H9 (cell line): Measurements from ENCODE around the gene P3R3URF. TPM values are rescaled to one million over a fixed set of nuclear protein-coding genes. Genes with fewer than 3 reads are reported as not detected.

Source experiments
- DNase-seq: peaks from one replicate; pipeline ENCODE4 v3.0.0-alpha.2; 2017
- H2AFZ ChIP-seq: one replicate; pipeline ENCODE4 v1.6.1; 2013; ENCODE audit warnings: mild to moderate bottlenecking, low read length, control low read depth, moderate library complexity
- H2AK5ac ChIP-seq: 2 replicates; pipeline ENCODE4 v1.6.1; 2013; ENCODE audit warnings: low read length, control low read depth, mixed read lengths; ENCODE audit not compliant: insufficient read length
- H2BK120ac ChIP-seq: one replicate; pipeline ENCODE4 v1.6.1; 2013; ENCODE audit warnings: low read depth, mild to moderate bottlenecking, low read length, control low read depth, inconsistent platforms; ENCODE audit not compliant: poor library complexity, severe bottlenecking
- H2BK12ac ChIP-seq: 2 replicates; pipeline ENCODE4 v1.6.1; 2013; ENCODE audit warnings: low read length, control low read depth, mixed read lengths, low read depth; ENCODE audit not compliant: insufficient read length
- H2BK15ac ChIP-seq: 2 replicates; pipeline ENCODE4 v1.6.1; 2013; ENCODE audit warnings: low read depth, low read length, control low read depth
- H2BK20ac ChIP-seq: one replicate; pipeline ENCODE4 v1.6.1; 2013; ENCODE audit warnings: low read depth, mild to moderate bottlenecking, low read length, control low read depth, inconsistent platforms; ENCODE audit not compliant: poor library complexity, severe bottlenecking
- H2BK5ac ChIP-seq: 2 replicates; pipeline ENCODE4 v1.6.1; 2013; ENCODE audit warnings: low read length, control low read depth, mixed read lengths; ENCODE audit not compliant: insufficient read length
- H3K14ac ChIP-seq: 2 replicates; pipeline ENCODE4 v1.6.1; 2013; ENCODE audit warnings: low read length, control low read depth; ENCODE audit not compliant: insufficient read depth
- H3K18ac ChIP-seq: 2 replicates; pipeline ENCODE4 v1.6.1; 2013; ENCODE audit warnings: low read depth, mild to moderate bottlenecking, mixed read lengths, low read length, control low read depth; ENCODE audit not compliant: insufficient read length
- H3K23ac ChIP-seq: 2 replicates; pipeline ENCODE4 v1.6.1; 2013; ENCODE audit warnings: low read length, control low read depth, mixed read lengths, low read depth; ENCODE audit not compliant: insufficient read length
- H3K23me2 ChIP-seq: 2 replicates; pipeline ENCODE4 v1.6.1; 2013; ENCODE audit warnings: low read depth, mild to moderate bottlenecking, mixed read lengths, low read length, control low read depth; ENCODE audit not compliant: insufficient read length, poor library complexity, severe bottlenecking
- H3K27ac ChIP-seq: 2 replicates; pipeline ENCODE4 v1.5.1; 2013; ENCODE audit warnings: low read length, control low read depth, mixed read lengths, low read depth; ENCODE audit not compliant: insufficient read length
- H3K27me3 ChIP-seq: 2 replicates; pipeline ENCODE4 v1.6.1; 2013; ENCODE audit warnings: low read length, control low read depth, inconsistent platforms; ENCODE audit not compliant: insufficient read depth
- H3K4ac ChIP-seq: 2 replicates; pipeline ENCODE4 v1.6.1; 2013; ENCODE audit warnings: low read depth, mild to moderate bottlenecking, control low read depth, inconsistent platforms, low read length, moderate library complexity
- H3K4me1 ChIP-seq: 2 replicates; pipeline ENCODE4 v1.6.1; 2013; ENCODE audit warnings: low read length, control low read depth, inconsistent platforms; ENCODE audit not compliant: insufficient read depth
- H3K4me2 ChIP-seq: 2 replicates; pipeline ENCODE4 v1.6.1; 2013; ENCODE audit warnings: low read length, control low read depth, mixed read lengths; ENCODE audit not compliant: insufficient read length, insufficient read depth
- H3K56ac ChIP-seq: 2 replicates; pipeline ENCODE4 v1.6.1; 2013; ENCODE audit warnings: low read depth, mild to moderate bottlenecking, mixed read lengths, low read length, control low read depth; ENCODE audit not compliant: insufficient read length
- H3K79me1 ChIP-seq: 2 replicates; pipeline ENCODE4 v1.6.1; 2013; ENCODE audit warnings: low read depth, mild to moderate bottlenecking, moderate library complexity, low read length, control low read depth, inconsistent platforms; ENCODE audit not compliant: insufficient read depth, poor library complexity, severe bottlenecking
- H3K79me2 ChIP-seq: 2 replicates; pipeline ENCODE4 v1.6.1; 2013; ENCODE audit warnings: low read length, control low read depth, inconsistent platforms; ENCODE audit not compliant: insufficient read depth
- H3K9ac ChIP-seq: 2 replicates; pipeline ENCODE4 v1.6.1; 2013; ENCODE audit warnings: low read length, control low read depth, mixed read lengths; ENCODE audit not compliant: insufficient read length; ENCODE audit errors: extremely low read depth
- H3K9me3 ChIP-seq: one replicate; pipeline ENCODE4 v1.6.1; 2013; ENCODE audit warnings: low read depth, low read length, inconsistent platforms; ENCODE audit not compliant: control insufficient read depth
- H3T11ph ChIP-seq: one replicate; pipeline ENCODE4 v1.6.1; 2013; ENCODE audit warnings: mild to moderate bottlenecking, low read length, control low read depth, inconsistent platforms
- H4K20me1 ChIP-seq: one replicate; pipeline ENCODE4 v1.6.1; 2013; ENCODE audit not compliant: control insufficient read depth, insufficient read length, insufficient read depth
- H4K5ac ChIP-seq: 2 replicates; pipeline ENCODE4 v1.6.1; 2013; ENCODE audit warnings: low read depth, mild to moderate bottlenecking, mixed read lengths, low read length, control low read depth; ENCODE audit not compliant: insufficient read length
- H4K8ac ChIP-seq: replicated peaks from 2 replicates; pipeline ENCODE4 v1.6.1; 2013; ENCODE audit warnings: low read length, control low read depth, mixed read lengths, low read depth; ENCODE audit not compliant: insufficient read length
- H4K91ac ChIP-seq: 2 replicates; pipeline ENCODE4 v1.6.1; 2013; ENCODE audit warnings: low read depth, mild to moderate bottlenecking, moderate library complexity, mixed read lengths, low read length, control low read depth; ENCODE audit not compliant: insufficient read length
- H3K27ac Mint-ChIP-seq, 3 experiments: 2 replicates in 2 of 3; 3 replicates in 1 of 3; pipeline ENCODE4 v1.8.0; 2020 to 2021; ENCODE audit warnings: mixed read lengths in 3 of 3, mild to moderate bottlenecking in 1 of 3, moderate library complexity in 1 of 3
- H3K27me3 Mint-ChIP-seq: 2 replicates; pipeline ENCODE4 v1.8.0; 2021; ENCODE audit warnings: low read depth, mild to moderate bottlenecking, moderate library complexity, mixed read lengths
- H3K36me3 Mint-ChIP-seq, 3 experiments: 2 replicates in 2 of 3; 3 replicates in 1 of 3; pipeline ENCODE4 v1.8.0; 2020 to 2021; ENCODE audit warnings: low read depth in 3 of 3, mixed read lengths in 3 of 3; ENCODE audit not compliant: insufficient read depth in 1 of 3
- H3K4me1 Mint-ChIP-seq, 2 experiments: 2 replicates each; pipeline ENCODE4 v1.8.0; 2020; ENCODE audit warnings: mixed read lengths in 2 of 2
- H3K4me3 Mint-ChIP-seq, 2 experiments: 2 replicates in 1 of 2; 3 replicates in 1 of 2; pipeline ENCODE4 v1.8.0; 2020 to 2021; ENCODE audit warnings: mild to moderate bottlenecking in 2 of 2, mixed read lengths in 2 of 2, moderate library complexity in 1 of 2
- H3K9me3 Mint-ChIP-seq, 2 experiments: 2 replicates in 1 of 2; 3 replicates in 1 of 2; pipeline ENCODE4 v1.8.0; 2020; ENCODE audit warnings: mild to moderate bottlenecking in 2 of 2, mixed read lengths in 2 of 2, moderate library complexity in 1 of 2
- CTCF ChIP-seq: fragments of 200-600 bp; sonication (generic); conservative IDR thresholded peaks from 3 replicates; pipeline ENCODE4 v1.8.0; 2021; ENCODE audit warnings: antibody characterized with exemption, mild to moderate bottlenecking
- total RNA-seq: library from RNA; stranded (reverse); gene quantifications from 2 replicates; pipeline ENCODE4 v1.2.1, GENCODE V29; 2021

The P3R3URF gene
- total RNA-seq, 1 experiment from 2014 or later: not detected

DNA sequence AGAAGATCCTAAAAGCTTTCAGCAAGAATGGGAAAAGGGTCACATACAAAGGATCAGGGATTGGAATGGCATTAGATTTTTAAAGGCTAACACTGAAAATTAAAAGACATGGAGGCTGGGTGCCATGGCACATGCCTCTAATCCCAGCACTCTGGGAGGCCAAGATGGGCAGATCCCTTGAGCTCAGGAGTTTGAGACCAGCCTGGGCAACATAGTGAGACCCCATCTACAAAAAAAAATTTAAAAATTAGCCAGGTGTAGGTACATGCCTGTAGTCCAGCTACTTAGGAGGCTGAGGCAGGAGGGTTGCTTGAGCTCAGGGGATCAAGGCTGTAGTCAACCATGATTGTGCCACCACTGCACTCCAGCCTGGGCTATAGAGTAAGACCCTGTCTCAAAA is 39.2 kb upstream of the P3R3URF start:
- Histone ChIP-seq H4K8ac (no peak overlapping the region), H3K9me3 (no peaks in the 10 kb centered on the region), H3T11ph (no peak overlapping the region), H4K5ac (no peak overlapping the region), H3K27ac (no peak overlapping the region), H2AK5ac (no peak overlapping the region), H3K14ac (no peak overlapping the region), H2BK20ac (no peak overlapping the region), H3K56ac (no peak overlapping the region), H3K4me1 (no peaks in the 10 kb centered on the region), H3K9ac (no peak overlapping the region), H3K4ac (no peak overlapping the region), H2BK15ac (no peak overlapping the region), H3K18ac (no peak overlapping the region), H3K23ac (no peak overlapping the region), H2BK120ac (no peak overlapping the region), H3K23me2 (no peaks in the 10 kb centered on the region), H3K27me3 (no peaks in the 10 kb centered on the region), H3K79me1 (no peaks in the 10 kb centered on the region), H4K20me1 (no peaks in the 10 kb centered on the region), H2AFZ (no peak overlapping the region), H2BK12ac (no peak overlapping the region), H2BK5ac (no peak overlapping the region), H3K79me2 (no peaks in the 10 kb centered on the region), H3K4me2 (no peak overlapping the region), H4K91ac (no peak overlapping the region)
- TF ChIP-seq CTCF: no peak
- H3K27ac Mint-ChIP-seq: no peak overlapping the region; a peak in 1 of 7 replicates
- H3K4me3 Mint-ChIP-seq: no peak overlapping the region
- no peaks in the 10 kb centered on the region for H3K4me1 Mint-ChIP-seq
- H3K27me3 Mint-ChIP-seq: no peaks in the 10 kb centered on the region
- peaks cover 0 to 8% (median 4%) of the 10 kb centered on the region in 3 experiments; a peak in 2 of 7 replicates for H3K36me3 Mint-ChIP-seq
- DNase-seq: no peak
- H3K9me3 Mint-ChIP-seq: no peaks in the 10 kb centered on the region; a peak in 1 of 5 replicates
